GM13976 (cell line): ENCODE results near the gene RNF44.

Source experiments
- DNase-seq: peaks from one replicate; pipeline ENCODE4 v3.0.0; 2012; ENCODE audit warnings: low spot score
- in situ Hi-C: fragments of 300-500 bp; cut with MboI; formaldehyde crosslinking; loops from one replicate; pipeline ENCODE4 v1.12.0; 2022; ENCODE audit warnings: low sequenced_read_pairs, mixed read lengths, inconsistent platforms; ENCODE audit not compliant: unreplicated experiment
- TF ChIP-seq, protein P1 (sequence below): IDR thresholded peaks from 2 replicates; pipeline ENCODE4 v1.5.1; 2012; ENCODE audit warnings: borderline replicate concordance, mild to moderate bottlenecking; ENCODE audit not compliant: insufficient read depth; ENCODE audit errors: extremely low read depth, missing control alignments, control extremely low read depth

The RNF44 gene

GRCh38 chr5:176508603-176509002, 28.6 kb downstream of the RNF44 start:
- no peak for DNase-seq
- TF ChIP-seq, protein P1, sequence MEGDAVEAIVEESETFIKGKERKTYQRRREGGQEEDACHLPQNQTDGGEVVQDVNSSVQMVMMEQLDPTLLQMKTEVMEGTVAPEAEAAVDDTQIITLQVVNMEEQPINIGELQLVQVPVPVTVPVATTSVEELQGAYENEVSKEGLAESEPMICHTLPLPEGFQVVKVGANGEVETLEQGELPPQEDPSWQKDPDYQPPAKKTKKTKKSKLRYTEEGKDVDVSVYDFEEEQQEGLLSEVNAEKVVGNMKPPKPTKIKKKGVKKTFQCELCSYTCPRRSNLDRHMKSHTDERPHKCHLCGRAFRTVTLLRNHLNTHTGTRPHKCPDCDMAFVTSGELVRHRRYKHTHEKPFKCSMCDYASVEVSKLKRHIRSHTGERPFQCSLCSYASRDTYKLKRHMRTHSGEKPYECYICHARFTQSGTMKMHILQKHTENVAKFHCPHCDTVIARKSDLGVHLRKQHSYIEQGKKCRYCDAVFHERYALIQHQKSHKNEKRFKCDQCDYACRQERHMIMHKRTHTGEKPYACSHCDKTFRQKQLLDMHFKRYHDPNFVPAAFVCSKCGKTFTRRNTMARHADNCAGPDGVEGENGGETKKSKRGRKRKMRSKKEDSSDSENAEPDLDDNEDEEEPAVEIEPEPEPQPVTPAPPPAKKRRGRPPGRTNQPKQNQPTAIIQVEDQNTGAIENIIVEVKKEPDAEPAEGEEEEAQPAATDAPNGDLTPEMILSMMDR: no peak
- in situ Hi-C loops: no loop called here

DNA sequence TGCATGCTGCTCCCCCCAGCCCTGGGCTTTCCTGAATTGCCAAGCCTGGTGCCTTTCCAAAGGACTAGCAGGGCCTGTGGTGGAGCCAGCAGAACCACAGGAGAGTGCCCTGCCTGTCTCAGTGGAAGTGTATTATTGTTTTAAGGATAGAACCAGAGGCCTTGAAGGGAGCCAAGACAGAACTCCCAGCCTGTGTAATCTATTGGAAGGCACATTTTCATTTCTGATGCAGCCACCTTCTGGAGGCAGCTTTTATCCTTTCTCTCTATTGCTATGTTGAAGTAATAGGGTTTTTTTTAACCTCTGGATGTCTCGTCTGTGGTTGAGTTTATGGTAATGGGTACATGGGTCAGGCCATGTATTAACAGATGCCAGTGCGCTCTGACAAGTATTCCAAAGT, 29.3 kb downstream of the RNF44 start:
- in situ Hi-C loops: no loop called here
- TF ChIP-seq, protein P1: no peak
- no peak for DNase-seq

GRCh38 chr5:176503496-176503895, 33.7 kb downstream of the RNF44 start:
- TF ChIP-seq, protein P1: no peak
- in situ Hi-C loops: no loop called here
- DNase-seq: no peak

DNA sequence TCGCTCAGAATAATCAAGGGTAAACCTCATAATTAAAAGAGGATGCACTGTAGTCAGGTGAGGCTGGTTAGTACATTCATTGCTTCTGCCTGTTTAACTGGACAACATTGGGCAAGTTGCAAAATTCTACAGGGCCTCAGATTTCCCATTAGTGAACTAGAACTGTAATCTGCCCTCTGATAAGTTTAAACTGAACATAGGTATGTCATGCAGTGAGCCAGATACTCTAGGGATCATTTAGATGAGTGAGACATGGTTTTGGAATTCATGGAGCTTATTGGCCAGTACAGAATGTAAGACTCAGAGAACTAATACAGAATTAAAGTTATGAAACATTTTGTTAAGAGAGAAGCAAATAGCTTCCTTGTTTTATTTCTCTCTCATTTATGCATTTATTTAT, 35.9 kb downstream of the RNF44 start:
- DNase-seq: no peak
- in situ Hi-C loops: no loop called here
- TF ChIP-seq, protein P1: no peak

- TF ChIP-seq, protein P1: no peak
- no peak for DNase-seq
- in situ Hi-C loops: no loop called here
These were observed 36.7 kb downstream of the RNF44 start for GRCh38 chr5:176500511-176500910.

GRCh38 chr5:176499273-176499672, 37.9 kb downstream of the RNF44 start:
- DNase-seq: no peak
- TF ChIP-seq, protein P1: no peak
- in situ Hi-C loops: no loop called here

- DNase-seq: no peak
- in situ Hi-C loops: no loop called here
- TF ChIP-seq, protein P1: no peak
These were observed 39.4 kb downstream of the RNF44 start for GRCh38 chr5:176497852-176498251.
